MG63 (cell line): ENCODE results near the gene PSAPL1. TPM values are rescaled to one million over a fixed set of nuclear protein-coding genes. Genes with fewer than 3 reads are reported as not detected.

Source experiments
- DNase-seq: peaks from one replicate; pipeline ENCODE4 v3.0.0-alpha.2; 2020
- H3K27me3 ChIP-seq: fragments of 250-450 bp; sonication (Bioruptor Pico); 2 replicates; pipeline ENCODE4 v1.5.1; 2020; ENCODE audit warnings: mild to moderate bottlenecking, moderate library complexity
- H3K36me3 ChIP-seq: fragments of 250-450 bp; sonication (Bioruptor Pico); 2 replicates; pipeline ENCODE4 v1.5.1; 2020; ENCODE audit warnings: mild to moderate bottlenecking, moderate library complexity
- H3K4me3 ChIP-seq: fragments of 250-450 bp; sonication (Bioruptor Pico); 2 replicates; pipeline ENCODE4 v1.5.1; 2020; ENCODE audit warnings: mild to moderate bottlenecking, moderate library complexity
- H3K9me3 ChIP-seq: fragments of 250-450 bp; sonication (Bioruptor Pico); 2 replicates; pipeline ENCODE4 v1.5.1; 2020; ENCODE audit warnings: mild to moderate bottlenecking, moderate library complexity
- total RNA-seq: library from RNA; depleted of rRNA; stranded (reverse); fragments of >200 nt; shearing (Covaris generic); gene quantifications from 2 replicates; pipeline ENCODE4 v1.2.3, GENCODE V29; 2014; ENCODE audit warnings: low replicate concordance; rRNA removed

The PSAPL1 gene
- total RNA-seq, 1 experiment from 2014 or later: not detected

DNA sequence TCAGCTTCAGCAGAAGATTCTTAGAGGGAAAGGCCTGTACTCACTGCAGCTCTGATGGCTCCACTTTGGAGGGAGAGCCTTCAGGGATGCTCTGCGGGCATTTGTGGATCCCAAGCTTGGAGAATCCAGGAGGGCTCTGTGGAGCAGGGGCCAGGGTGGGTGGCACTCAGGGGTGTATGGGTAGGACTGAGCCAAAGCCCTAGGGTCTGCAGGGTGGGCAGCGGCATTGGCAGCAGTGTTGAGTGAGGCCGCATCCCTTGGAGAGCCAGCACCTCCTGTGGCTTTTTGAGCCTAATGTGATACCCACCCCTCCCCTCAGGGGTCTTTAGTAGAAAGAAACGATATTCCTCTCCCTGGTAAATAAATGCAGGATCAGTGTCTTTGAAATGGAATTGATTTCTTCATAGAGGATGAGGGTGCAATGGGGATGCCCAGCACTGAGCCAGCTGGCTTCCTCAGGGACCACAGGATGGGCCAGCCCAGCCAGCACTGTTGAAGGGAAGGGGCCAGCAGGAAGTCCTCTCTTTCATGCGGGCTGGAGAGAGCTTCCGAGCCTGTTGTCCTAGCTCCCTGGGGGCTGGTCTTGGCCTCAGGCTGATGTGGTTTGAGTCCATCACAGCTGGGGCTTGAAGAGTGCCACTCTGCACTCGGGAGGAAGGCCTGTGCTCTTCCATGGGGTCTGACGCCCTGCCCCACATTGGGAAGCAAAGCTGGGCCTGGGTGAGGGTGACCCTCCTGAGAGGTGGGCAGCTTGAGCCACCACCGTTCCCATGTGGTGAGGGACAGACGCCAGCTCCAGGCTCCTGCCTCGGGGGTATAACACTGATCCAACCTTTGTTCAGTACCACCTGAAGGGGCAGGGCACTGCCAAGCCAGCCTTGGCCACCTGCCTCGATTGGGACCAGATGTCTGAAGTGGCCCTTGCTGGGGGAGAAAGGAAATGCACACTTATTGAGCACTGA, 49.5 kb downstream of the PSAPL1 start:
- DNase-seq: no peak
- Histone ChIP-seq H3K36me3 (no peaks in the 10 kb centered on the region), H3K4me3 (no peak overlapping the region), H3K9me3 (no peaks in the 10 kb centered on the region), H3K27me3 (no peaks in the 10 kb centered on the region)

DNA sequence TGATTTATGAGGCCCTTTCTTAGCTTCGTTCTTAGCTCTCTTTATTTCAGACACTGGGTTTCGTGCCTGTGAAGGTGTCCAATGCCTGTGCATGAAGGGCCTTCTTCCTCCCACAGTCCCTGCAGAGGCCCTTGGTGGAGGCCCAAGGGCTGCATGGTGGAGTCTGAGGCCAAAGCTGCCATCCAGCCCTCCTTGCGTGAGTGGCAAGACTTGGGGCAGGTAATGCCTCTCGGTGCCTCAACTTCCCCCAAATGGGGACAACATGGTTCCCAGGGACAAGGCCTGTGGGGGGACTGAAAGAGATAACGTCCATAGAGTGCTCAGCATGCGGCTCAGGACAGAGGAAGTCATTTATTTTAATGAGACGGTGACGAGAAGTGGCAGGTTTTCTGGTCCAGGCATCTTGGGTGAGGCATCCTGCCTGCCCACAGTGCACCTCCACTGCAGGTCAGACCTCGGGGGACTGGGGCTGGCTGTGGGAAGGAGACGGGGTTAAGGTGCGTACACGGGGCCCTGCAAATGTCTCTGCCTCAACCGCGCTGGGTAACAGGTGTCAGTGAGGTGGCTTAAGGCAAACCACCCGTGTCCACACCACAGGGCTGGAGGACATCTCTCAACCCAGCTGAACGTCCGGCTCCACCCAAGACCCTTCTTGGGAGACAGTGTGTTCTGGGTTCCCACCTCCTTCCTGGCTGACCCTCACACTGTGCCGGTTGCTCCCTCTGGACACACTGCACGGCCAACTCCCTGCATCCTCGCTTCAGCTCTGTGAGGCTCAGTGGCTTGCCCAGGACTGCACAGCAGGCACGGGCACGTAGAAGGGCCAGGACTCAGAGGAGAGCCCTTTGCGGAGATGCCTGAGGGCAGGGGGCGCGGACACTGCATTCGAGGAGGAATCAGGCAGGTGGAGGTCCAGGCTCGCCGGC, 50.5 kb downstream of the PSAPL1 start:
- Histone ChIP-seq H3K36me3 (no peaks in the 10 kb centered on the region), H3K4me3 (no peak overlapping the region), H3K9me3 (no peaks in the 10 kb centered on the region), H3K27me3 (no peaks in the 10 kb centered on the region)
- no peak for DNase-seq

DNA sequence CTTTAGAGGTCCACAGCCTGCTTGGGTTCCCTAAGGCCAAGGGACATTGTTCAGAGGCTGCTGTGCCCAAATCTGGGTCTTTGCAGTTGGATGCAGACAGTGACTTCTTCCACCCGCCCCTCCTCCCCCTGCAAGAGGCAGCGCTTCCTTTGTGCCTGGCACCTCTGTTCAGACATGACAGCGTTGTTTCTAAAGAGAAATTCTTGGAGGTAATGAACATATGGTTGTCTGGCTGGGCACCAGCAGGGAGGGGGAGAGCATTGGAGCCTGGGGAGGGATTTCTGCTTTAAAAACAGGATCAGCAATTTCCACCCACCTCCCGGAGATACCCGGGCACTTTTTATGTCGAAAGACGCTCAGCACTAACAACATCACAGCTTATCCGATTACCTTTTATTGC, 51.5 kb downstream of the PSAPL1 start:
- Histone ChIP-seq H3K4me3 (no peak overlapping the region), H3K36me3 (no peaks in the 10 kb centered on the region), H3K27me3 (no peaks in the 10 kb centered on the region), H3K9me3 (no peaks in the 10 kb centered on the region)
- no peak for DNase-seq

DNA sequence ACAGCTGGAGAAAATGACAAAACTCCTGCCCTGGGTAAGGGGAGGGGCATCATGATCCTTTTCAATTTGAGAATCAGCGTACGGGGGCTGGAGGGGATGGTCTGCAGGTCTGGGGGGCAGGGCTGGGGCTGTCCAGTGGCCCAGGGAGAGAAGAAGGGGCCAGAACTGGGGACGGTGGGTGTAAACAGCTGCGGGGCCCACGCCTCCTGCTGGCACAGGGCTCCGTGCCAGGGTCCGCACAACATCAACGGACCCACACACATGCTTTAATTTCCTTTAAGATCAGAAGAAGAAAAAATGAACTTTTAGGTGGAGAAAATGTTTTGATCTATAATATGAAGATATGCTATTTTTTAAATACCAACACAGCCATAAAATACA, 52.1 kb downstream of the PSAPL1 start:
- no peak for DNase-seq
- no peaks in the 10 kb centered on the region for H3K27me3 ChIP-seq
- H3K4me3 ChIP-seq: no peak overlapping the region
- no peaks in the 10 kb centered on the region for H3K36me3 ChIP-seq
- H3K9me3 ChIP-seq: no peaks in the 10 kb centered on the region

DNA sequence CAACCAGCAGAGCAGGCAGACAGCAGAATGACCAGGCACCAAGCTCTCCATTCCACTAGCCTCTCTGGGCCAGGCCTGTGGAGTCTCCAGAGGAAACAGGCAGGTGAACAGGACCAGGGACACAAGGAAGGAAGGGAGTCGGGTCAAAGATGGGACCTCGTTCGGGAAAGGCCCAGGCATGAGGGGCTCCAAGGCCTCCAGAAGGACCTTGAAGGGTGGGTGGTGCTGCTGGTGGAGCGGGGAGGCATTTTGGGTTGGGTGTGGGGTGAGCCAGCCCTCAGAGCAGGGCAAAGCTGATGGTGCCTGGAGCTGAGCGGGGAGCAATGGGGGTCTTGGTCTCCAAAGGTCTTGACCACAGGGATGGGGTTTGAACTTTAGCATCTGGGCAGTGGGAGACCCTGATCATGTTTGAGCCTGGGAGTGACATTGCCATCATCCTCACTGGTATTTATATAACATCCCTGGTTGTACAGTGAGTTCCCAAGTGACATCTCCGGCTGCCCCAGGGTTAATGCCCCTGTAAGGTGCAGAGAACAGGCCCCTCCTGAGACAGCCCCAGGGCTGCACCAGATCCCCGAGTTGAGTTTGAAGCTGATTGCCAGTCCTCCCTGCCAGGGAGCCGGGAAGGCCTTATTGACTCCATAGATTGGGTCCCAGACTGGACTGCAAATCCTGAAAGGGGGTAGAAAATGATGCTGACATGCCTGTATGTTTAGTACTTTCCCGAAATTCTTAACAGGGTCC, 52.7 kb downstream of the PSAPL1 start:
- no peaks in the 10 kb centered on the region for H3K36me3 ChIP-seq
- DNase-seq: no peak
- H3K27me3 ChIP-seq: no peaks in the 10 kb centered on the region
- H3K4me3 ChIP-seq: no peak overlapping the region
- no peaks in the 10 kb centered on the region for H3K9me3 ChIP-seq

DNA sequence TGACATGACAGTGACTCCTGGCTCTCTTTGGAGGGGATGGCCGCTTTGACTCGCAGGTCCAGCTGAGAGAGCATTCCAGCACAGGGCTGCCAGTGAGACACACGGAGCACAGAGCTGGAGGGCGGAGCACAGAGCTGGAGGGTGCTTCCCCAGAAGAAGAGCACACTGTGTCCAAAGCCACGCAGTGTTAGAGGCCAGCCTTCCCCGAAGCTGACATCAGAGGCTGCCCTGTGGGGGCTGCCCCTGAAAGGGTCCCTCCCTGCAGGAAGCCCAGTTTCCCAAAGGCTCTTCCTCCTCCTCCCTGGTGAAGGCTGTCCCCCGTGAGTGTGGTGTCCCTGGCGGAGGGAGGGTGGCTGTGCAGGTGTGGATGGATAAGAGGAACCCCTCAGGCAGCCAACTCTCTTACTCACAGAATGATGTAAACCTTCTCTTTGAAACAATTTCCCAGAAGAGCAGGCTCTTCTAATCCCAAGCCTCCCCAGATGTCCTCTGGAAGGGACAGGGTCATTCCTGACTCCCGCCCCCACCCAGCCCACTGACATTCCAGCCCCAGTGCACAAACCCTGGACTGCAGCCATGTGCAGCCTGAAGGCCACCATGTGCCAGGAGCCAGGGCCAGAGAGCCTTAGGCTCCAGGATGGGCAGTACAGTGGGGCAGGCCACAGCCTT, 53.4 kb downstream of the PSAPL1 start:
- peak; percentile 30 for DNase-seq
- H3K36me3 ChIP-seq: no peaks in the 10 kb centered on the region
- H3K27me3 ChIP-seq: no peaks in the 10 kb centered on the region
- no peaks in the 10 kb centered on the region for H3K9me3 ChIP-seq
- no peak overlapping the region for H3K4me3 ChIP-seq

Other genes starting within 250 kb of the PSAPL1 start
- 0.25 and 1.5 TPM in 2 replicates for gene SORCS2, start 242.4 kb downstream of the PSAPL1 start, total RNA-seq